ENCODE measurements around the gene RSAD1.

RSAD1 gene

DNA sequence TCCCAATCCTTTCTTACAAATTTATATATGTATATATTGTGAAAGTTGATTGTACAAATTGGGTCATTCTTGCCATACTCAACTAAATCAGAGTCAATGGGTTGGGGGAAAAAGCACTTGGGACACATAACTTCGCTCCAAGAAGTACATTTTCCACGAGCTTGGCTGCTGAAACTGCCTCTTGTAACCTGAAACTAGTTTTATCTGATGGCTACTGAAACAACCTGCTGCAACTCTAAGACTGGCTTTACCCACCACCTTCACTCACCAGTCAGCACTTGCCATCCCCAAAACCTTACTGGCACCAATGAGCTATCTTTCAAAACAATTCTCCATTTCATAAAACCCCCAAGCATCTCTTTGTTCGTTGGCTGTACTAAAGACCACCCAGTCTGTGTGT is 15.1 kb downstream of the RSAD1 start:
- H3K9ac ChIP-seq (ENCODE audit: low read length) = no peak overlapping the region
- H3K4me1 ChIP-seq (ENCODE audit: control insufficient read depth, insufficient read depth, low read length) = no peaks in the 10 kb centered on the region
- no peak overlapping the region for H3K27ac ChIP-seq (ENCODE audit: low read depth, low read length)
- no peaks in the 10 kb centered on the region for H3K27me3 ChIP-seq (ENCODE audit: control insufficient read depth, insufficient read depth, low read length)
- no peaks in the 10 kb centered on the region for H3K36me3 ChIP-seq (ENCODE audit: control insufficient read depth, insufficient read depth, low read length)
- no peak overlapping the region for H3K4me3 ChIP-seq (ENCODE audit: low read length)

DNA sequence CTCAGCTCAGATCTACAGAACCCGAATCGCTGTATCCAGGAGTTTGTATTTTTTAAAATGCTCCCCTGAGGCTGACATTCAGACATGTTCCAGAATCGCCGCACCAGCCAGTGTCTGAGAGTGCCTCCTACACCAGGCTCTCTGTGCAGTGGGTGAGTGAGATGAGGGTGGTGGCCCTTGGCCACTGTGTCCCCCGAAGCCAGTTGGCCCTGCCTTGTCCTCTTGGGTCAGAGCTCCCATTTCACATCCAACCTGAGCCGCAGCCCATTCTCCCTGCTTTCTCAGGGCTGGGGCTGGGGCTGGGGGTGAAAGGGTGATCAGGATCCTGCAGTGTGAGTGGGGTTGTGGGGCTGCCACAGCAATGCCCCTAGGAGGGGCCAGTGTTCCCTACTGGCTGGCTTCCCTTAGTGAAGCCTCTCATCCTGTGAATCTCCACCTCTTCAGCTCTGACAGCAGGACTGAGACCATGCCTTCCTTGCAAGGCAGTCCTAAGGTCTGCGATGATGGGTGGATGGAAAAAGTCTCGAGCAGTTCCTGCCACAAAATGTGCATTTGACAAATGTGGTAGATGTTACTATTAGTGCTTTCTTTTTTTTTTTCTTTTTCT is 16.7 kb downstream of the RSAD1 start:
- Histone ChIP-seq H3K9ac (ENCODE audit: low read length) (no peak overlapping the region), H3K27me3 (ENCODE audit: control insufficient read depth, insufficient read depth, low read length) (no peaks in the 10 kb centered on the region), H3K4me1 (ENCODE audit: control insufficient read depth, insufficient read depth, low read length) (no peaks in the 10 kb centered on the region), H3K4me3 (ENCODE audit: low read length) (no peak overlapping the region), H3K27ac (ENCODE audit: low read depth, low read length) (no peak overlapping the region), H3K36me3 (ENCODE audit: control insufficient read depth, insufficient read depth, low read length) (no peaks in the 10 kb centered on the region)

DNA sequence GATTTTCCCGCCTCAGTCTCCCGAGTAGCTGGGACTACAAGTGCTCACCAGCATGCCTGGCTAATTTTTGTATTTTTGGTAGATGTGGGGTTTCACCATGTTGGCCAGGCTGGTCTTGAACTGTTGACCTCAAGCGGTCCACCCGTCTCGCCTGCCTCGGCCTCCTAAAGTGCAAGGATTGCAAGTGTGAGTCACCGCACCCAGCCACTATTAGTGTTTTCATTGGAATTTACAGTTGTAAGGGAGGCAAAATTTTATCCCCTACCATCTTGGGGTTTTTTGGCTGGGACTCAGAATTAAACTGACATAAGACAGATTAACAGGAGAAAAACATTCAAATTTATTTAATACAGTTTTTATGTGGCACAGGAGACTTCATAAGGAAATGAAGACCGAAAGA is 17.3 kb downstream of the RSAD1 start:
- H3K9ac ChIP-seq (ENCODE audit: low read length) = no peak overlapping the region
- H3K36me3 ChIP-seq (ENCODE audit: control insufficient read depth, insufficient read depth, low read length) = no peaks in the 10 kb centered on the region
- H3K27ac ChIP-seq (ENCODE audit: low read depth, low read length) = no peak overlapping the region
- H3K27me3 ChIP-seq (ENCODE audit: control insufficient read depth, insufficient read depth, low read length) = no peaks in the 10 kb centered on the region
- H3K4me1 ChIP-seq (ENCODE audit: control insufficient read depth, insufficient read depth, low read length) = no peaks in the 10 kb centered on the region
- H3K4me3 ChIP-seq (ENCODE audit: low read length) = no peak overlapping the region

DNA sequence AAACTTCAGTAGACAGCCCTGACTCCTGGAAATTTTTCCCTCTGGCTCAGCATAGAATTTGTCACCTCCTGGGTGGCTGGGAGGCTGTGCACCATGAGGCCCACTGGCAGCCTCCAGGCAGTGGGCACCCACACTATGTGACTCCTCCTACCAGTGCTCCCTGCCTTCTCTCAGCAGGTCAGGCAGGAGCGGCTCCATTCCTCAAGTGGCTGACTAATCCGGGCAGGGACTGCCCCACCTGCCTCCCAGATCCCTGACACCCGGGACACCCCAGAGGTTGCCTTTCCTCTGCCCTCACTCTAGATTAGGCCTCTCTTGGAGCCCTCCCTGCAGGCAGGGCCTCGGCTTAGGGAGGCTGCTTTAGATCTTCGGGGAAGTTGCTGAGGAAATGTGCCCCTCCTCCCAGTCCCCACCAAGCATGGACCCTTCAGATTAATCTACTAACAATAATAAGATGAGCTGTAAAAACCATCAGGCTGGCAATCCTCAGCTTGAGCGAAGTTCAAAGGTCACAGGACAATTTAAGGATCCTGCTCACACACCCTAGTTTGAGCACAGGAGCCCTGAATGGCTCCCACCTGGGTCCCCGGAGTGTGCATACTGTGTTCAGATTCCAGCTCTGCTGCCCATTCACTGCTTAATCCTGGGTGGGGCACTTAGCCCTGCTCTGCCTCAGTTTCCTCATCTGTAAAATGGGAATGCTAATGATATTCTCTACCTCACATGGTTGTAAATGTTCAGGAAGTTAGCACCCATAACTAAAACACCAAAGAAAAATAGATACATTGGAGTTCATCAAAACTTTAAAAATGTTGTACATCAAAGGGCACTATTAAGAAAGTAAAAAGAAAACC is 19.6 kb downstream of the RSAD1 start:
- H3K27me3 ChIP-seq (ENCODE audit: control insufficient read depth, insufficient read depth, low read length) = no peaks in the 10 kb centered on the region
- no peaks in the 10 kb centered on the region for H3K4me1 ChIP-seq (ENCODE audit: control insufficient read depth, insufficient read depth, low read length)
- H3K4me3 ChIP-seq (ENCODE audit: low read length) = no peak overlapping the region
- no peak overlapping the region for H3K9ac ChIP-seq (ENCODE audit: low read length)
- H3K36me3 ChIP-seq (ENCODE audit: control insufficient read depth, insufficient read depth, low read length) = no peaks in the 10 kb centered on the region
- H3K27ac ChIP-seq (ENCODE audit: low read depth, low read length) = no peak overlapping the region

DNA sequence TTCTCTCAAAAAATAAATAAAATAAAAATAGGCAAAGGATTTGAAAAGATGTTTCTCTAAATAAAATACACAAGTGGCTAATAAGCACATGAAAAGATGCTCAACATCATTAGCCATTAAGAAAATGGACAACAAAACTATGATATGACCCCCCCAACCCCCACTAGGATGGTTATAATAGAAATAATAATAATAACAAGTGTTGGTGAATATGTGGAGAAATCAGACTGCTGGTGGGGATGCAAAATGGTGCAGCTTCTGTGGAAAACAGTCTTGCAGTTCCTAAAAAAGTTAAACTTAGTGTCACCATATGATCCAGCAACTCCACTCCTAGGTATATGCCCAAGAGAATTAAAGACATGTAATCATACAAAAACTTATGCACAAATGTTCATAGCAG is 20.6 kb downstream of the RSAD1 start:
- no peaks in the 10 kb centered on the region for H3K27me3 ChIP-seq (ENCODE audit: control insufficient read depth, insufficient read depth, low read length)
- no peaks in the 10 kb centered on the region for H3K4me1 ChIP-seq (ENCODE audit: control insufficient read depth, insufficient read depth, low read length)
- H3K36me3 ChIP-seq (ENCODE audit: control insufficient read depth, insufficient read depth, low read length) = no peaks in the 10 kb centered on the region
- no peak overlapping the region for H3K4me3 ChIP-seq (ENCODE audit: low read length)
- no peak overlapping the region for H3K9ac ChIP-seq (ENCODE audit: low read length)
- H3K27ac ChIP-seq (ENCODE audit: low read depth, low read length) = no peak overlapping the region

DNA sequence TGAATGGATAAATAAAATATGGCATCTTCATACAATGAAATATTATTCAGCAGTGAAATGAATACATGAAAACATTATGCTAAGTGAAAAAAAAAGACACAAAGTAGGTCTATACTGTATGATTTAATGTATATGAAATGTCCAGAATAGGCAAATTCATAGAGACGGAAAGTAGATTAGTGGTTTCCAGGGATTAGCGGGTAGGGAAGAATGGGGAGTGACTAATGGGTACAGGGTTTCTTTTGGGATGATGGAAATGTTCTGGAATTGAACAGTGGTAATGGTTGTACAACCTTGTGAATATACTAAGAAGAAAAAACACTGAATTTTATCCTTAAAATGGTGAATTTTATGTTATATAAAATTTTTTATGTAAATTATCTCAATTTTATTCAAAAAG is 21.1 kb downstream of the RSAD1 start:
- H3K36me3 ChIP-seq (ENCODE audit: control insufficient read depth, insufficient read depth, low read length) = no peaks in the 10 kb centered on the region
- no peak overlapping the region for H3K9ac ChIP-seq (ENCODE audit: low read length)
- H3K27ac ChIP-seq (ENCODE audit: low read depth, low read length) = no peak overlapping the region
- no peak overlapping the region for H3K4me3 ChIP-seq (ENCODE audit: low read length)
- H3K27me3 ChIP-seq (ENCODE audit: control insufficient read depth, insufficient read depth, low read length) = no peaks in the 10 kb centered on the region
- H3K4me1 ChIP-seq (ENCODE audit: control insufficient read depth, insufficient read depth, low read length) = no peaks in the 10 kb centered on the region

DNA sequence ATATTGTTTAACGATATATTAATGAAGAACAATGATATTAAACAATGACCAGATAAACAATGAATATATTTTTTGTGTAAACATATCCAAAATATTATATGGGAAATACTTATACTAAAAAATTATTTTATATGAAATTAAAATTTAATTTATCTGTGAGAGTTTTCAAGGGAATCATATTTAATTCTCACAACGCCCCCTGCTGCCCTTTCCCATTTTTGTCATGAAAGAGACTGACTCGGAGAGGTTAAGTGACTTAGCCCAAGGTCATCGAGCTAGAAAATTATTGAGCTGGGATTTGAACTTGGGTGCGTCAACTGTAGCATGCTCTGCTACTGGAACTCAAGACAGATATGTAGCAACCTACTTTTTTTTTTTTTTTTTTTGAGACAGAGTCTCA is 22.4 kb downstream of the RSAD1 start:
- Histone ChIP-seq H3K27me3 (ENCODE audit: control insufficient read depth, insufficient read depth, low read length) (no peaks in the 10 kb centered on the region), H3K4me3 (ENCODE audit: low read length) (no peak overlapping the region), H3K27ac (ENCODE audit: low read depth, low read length) (no peak overlapping the region), H3K9ac (ENCODE audit: low read length) (no peak overlapping the region), H3K36me3 (ENCODE audit: control insufficient read depth, insufficient read depth, low read length) (no peaks in the 10 kb centered on the region), H3K4me1 (ENCODE audit: control insufficient read depth, insufficient read depth, low read length) (no peaks in the 10 kb centered on the region)

DNA sequence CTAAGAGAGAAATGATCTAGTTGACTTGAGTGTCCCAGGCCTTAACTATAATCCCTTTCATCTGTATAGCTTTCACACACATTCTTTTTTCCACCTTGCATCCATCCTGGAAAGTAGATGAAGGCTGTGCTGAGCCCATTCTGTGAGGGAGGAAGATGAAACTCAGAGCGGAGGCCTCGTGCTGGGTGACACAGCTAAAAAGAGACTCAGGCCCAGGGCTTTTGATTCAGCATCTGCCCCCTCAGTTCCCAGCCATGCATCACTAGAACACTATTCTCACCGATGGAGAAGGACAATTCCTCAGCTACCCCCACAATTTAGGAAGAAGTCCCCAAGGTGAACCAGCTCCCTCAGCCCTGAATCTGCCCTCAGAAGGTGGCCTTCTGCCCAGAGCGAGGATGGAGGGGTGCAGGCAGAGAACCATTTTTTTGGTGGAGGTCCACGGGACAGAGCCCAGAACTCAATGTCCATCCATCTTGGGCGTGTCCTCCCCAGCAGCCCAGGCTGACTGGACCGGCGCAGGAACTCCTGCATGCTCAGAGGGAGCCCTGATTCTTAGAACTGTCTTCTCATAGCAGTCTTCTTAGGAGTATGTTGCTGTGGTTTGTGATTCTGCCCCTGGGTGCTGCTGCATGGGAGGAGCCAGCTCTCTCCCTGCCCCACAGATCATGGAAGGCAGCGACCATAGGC is 23.8 kb downstream of the RSAD1 start:
- Histone ChIP-seq H3K9ac (ENCODE audit: low read length) (no peak overlapping the region), H3K27me3 (ENCODE audit: control insufficient read depth, insufficient read depth, low read length) (no peaks in the 10 kb centered on the region), H3K36me3 (ENCODE audit: control insufficient read depth, insufficient read depth, low read length) (no peaks in the 10 kb centered on the region), H3K4me1 (ENCODE audit: control insufficient read depth, insufficient read depth, low read length) (no peaks in the 10 kb centered on the region), H3K27ac (ENCODE audit: low read depth, low read length) (no peak overlapping the region), H3K4me3 (ENCODE audit: low read length) (no peak overlapping the region)

DNA sequence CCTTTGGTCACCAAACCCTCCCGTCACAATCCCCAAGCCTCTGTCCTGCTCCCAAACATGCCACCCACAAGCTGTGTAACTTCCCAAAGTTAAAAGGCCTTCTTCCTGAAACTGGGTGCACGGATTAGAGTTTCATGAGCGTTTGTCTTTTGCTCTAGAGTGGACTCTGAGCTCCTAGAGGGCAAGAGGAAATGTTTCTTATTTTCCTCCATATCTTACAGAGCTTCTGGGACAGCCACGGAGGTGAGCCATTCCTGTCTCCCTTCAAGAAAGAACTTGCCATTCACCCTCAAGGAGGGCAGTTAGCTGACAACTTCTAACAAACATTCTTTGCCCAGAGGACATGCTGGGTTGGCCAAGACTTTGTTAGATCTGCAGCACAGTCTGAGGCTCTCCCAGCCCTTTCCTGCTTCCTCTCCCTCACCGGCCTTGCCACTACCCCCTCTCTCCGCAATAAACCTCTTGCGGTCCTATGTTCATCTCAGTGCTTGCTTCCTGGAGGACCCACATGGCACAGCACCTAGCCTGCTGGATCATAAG is 27.0 kb downstream of the RSAD1 start:
- Histone ChIP-seq H3K4me1 (ENCODE audit: control insufficient read depth, insufficient read depth, low read length) (peaks cover 5% of the 10 kb centered on the region), H3K9ac (ENCODE audit: low read length) (no peak overlapping the region), H3K36me3 (ENCODE audit: control insufficient read depth, insufficient read depth, low read length) (no peaks in the 10 kb centered on the region), H3K4me3 (ENCODE audit: low read length) (no peak overlapping the region), H3K27me3 (ENCODE audit: control insufficient read depth, insufficient read depth, low read length) (no peaks in the 10 kb centered on the region), H3K27ac (ENCODE audit: low read depth, low read length) (no peak overlapping the region)

DNA sequence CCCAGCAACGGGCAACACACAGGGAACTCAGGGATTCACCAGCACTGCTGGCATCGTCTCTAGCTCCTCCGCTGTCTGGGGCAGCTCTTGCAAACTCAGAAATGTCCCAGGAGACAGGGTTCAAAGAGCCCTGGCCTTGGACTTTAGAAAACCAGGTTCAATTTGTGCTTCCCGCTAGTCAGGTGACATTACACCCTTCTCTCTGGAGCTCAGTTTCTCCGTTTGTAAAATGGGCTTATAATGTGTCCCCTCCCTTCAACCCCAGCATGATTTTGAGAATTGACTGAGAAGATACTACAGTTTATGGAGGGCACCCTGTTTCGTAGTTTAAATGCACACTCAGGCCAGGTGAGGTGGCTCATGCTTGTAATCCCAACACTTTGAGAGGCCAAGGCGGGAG is 27.6 kb downstream of the RSAD1 start:
- Histone ChIP-seq H3K4me3 (ENCODE audit: low read length) (no peak overlapping the region), H3K27me3 (ENCODE audit: control insufficient read depth, insufficient read depth, low read length) (no peaks in the 10 kb centered on the region), H3K36me3 (ENCODE audit: control insufficient read depth, insufficient read depth, low read length) (no peaks in the 10 kb centered on the region), H3K9ac (ENCODE audit: low read length) (no peak overlapping the region), H3K4me1 (ENCODE audit: control insufficient read depth, insufficient read depth, low read length) (peaks cover 5% of the 10 kb centered on the region), H3K27ac (ENCODE audit: low read depth, low read length) (no peak overlapping the region)

DNA sequence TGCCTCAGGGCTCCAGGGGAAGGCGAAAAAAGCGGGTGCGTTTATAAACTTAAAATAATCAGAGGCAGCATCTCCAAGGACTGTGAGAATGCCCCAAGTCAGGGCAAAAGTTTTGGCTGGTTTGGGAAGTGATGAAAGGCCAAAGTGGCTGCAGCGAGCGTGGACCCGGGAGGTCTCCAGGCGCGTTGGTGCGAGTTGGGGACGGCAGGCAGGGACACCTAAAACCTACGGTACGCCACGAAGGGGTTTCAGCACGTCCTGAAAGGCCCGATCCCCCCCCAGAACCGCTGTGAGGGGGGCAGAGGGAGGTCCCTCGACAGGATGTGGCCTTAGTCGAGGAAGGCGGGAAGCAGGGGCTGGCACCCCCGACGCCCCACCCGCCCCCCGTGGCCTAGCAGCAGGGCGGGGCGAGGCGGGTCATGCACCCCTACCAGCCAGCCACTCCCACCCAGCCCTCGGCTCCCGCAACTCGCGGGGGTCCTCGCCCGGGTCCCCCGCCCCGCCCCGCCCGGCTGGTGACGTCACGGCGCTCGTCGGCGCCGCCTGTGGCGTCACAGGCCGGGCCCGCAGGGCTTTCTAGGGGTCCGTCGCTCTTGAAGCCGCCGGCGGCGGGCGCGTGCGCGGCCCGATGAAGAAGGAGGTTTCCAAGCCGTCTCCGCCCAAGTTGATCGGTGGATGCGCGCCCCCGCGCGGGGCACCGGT is 29.4 kb downstream of the RSAD1 start, which contains the start of gene MYCBPAP:
MYCBPAP (plus strand) TSS at position 569 of the 702 bp plus-strand sequence. CDS start 236 bp downstream, outside the sequence.
- Histone ChIP-seq H3K9ac (ENCODE audit: low read length) (peak within 1 kb of the TSS; percentile 12), H3K4me1 (ENCODE audit: control insufficient read depth, insufficient read depth, low read length) (peaks cover 5% of the 10 kb centered on the region), H3K27ac (ENCODE audit: low read depth, low read length) (peak within 1 kb of the TSS; percentile 18)

More for the DNA sequence above, 29.4 kb downstream of the RSAD1 start, which contains the start of gene MYCBPAP:
- Histone ChIP-seq H3K4me3 (ENCODE audit: low read length) (peak within 1 kb of the TSS; percentile 46), H3K36me3 (ENCODE audit: control insufficient read depth, insufficient read depth, low read length) (no peaks in the 10 kb centered on the region), H3K27me3 (ENCODE audit: control insufficient read depth, insufficient read depth, low read length) (no peaks in the 10 kb centered on the region)

All from rectal smooth muscle tissue (tissue), 1 donor.